Ishikawa (cell line): ENCODE data around the gene GLRX5.

Experiments
- CREB1 ChIP-seq: IDR thresholded peaks from 2 replicates; pipeline ENCODE4 v1.6.1; 2012; ENCODE audit warnings: low read depth
- EP300 ChIP-seq: IDR thresholded peaks from 2 replicates; pipeline ENCODE4 v1.6.1; 2012; ENCODE audit warnings: borderline replicate concordance
- FOXM1 ChIP-seq: IDR thresholded peaks from 2 replicates; pipeline ENCODE4 v1.6.1; 2012; ENCODE audit warnings: low read depth, borderline replicate concordance
- RAD21 ChIP-seq: IDR thresholded peaks from 2 replicates; pipeline ENCODE4 v1.6.1; 2012; ENCODE audit warnings: low read depth
- TAF1 ChIP-seq: IDR thresholded peaks from 2 replicates; pipeline ENCODE4 v1.6.1; 2012; ENCODE audit warnings: low read depth, mild to moderate bottlenecking
- TCF12 ChIP-seq: IDR thresholded peaks from 2 replicates; pipeline ENCODE4 v1.6.1; 2012; ENCODE audit warnings: low read depth
- YY1 ChIP-seq: IDR thresholded peaks from 2 replicates; pipeline ENCODE4 v1.6.1; 2012; ENCODE audit warnings: low read depth
- TF ChIP-seq, protein P1 (sequence below): IDR thresholded peaks from 2 replicates; pipeline ENCODE4 v1.6.1; 2012
- TF ChIP-seq, protein P2 (sequence below): IDR thresholded peaks from 2 replicates; pipeline ENCODE4 v1.6.1; 2012; ENCODE audit warnings: low read depth, mild to moderate bottlenecking

DNA sequence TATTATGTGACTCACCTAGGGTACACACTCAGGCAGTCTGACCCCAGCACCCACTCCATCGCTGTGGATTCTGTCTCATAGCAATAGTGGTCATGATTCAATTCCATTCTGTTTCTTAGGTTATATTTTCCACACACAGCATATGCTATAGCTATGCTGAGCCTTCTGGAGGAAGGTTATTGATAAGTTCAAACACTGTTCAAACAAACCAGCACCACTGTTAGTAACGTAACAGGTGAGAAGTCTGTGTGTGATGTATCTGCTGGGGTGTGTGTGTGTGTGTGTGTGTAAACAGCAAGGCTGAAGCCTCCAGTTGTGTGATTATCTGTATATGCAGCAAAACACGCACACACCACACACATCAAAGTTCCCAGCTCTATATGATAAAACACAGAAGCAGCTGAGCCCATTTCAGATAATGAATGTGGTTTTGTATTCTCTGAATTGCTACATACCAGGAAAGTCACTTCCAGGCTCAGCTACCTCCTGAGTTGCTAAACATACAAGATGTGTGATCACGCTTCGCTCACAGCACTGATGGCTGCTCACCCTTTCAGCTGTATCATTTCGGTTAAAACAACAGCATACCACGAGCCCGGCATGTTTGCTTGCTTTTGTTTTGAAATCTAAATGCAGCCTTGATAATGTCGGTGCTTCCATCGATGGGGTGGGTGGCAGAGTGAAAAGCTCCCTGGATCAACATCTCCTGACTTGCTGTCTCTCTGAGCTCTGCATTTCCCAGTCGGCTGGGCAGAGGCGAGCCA, 11.6 kb upstream of the GLRX5 start:
- no peak for TF ChIP-seq EP300
- TF ChIP-seq TAF1, result no peak
- TF ChIP-seq, protein P1, sequence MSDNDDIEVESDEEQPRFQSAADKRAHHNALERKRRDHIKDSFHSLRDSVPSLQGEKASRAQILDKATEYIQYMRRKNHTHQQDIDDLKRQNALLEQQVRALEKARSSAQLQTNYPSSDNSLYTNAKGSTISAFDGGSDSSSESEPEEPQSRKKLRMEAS, result no peak
- no peak for TF ChIP-seq RAD21
- no peak for TF ChIP-seq CREB1
- TF ChIP-seq, protein P2, sequence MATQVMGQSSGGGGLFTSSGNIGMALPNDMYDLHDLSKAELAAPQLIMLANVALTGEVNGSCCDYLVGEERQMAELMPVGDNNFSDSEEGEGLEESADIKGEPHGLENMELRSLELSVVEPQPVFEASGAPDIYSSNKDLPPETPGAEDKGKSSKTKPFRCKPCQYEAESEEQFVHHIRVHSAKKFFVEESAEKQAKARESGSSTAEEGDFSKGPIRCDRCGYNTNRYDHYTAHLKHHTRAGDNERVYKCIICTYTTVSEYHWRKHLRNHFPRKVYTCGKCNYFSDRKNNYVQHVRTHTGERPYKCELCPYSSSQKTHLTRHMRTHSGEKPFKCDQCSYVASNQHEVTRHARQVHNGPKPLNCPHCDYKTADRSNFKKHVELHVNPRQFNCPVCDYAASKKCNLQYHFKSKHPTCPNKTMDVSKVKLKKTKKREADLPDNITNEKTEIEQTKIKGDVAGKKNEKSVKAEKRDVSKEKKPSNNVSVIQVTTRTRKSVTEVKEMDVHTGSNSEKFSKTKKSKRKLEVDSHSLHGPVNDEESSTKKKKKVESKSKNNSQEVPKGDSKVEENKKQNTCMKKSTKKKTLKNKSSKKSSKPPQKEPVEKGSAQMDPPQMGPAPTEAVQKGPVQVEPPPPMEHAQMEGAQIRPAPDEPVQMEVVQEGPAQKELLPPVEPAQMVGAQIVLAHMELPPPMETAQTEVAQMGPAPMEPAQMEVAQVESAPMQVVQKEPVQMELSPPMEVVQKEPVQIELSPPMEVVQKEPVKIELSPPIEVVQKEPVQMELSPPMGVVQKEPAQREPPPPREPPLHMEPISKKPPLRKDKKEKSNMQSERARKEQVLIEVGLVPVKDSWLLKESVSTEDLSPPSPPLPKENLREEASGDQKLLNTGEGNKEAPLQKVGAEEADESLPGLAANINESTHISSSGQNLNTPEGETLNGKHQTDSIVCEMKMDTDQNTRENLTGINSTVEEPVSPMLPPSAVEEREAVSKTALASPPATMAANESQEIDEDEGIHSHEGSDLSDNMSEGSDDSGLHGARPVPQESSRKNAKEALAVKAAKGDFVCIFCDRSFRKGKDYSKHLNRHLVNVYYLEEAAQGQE, result no peak
- no peak for TF ChIP-seq YY1
- no peak for TF ChIP-seq FOXM1
- TF ChIP-seq TCF12, result no peak
